OCI-LY1 (cell line): ENCODE results near the gene POLR3E.

Experiments
- H2AFZ ChIP-seq: fragments of 200-600 bp; sonication (generic), shearing (Covaris generic); 2 replicates; pipeline ENCODE4 v1.6.0; 2014; ENCODE audit warnings: antibody characterized with exemption, mild to moderate bottlenecking, low read length
- H3F3A ChIP-seq: fragments of 200-600 bp; sonication (generic), shearing (Covaris generic); 2 replicates; pipeline ENCODE4 v1.6.0; 2014; ENCODE audit warnings: mild to moderate bottlenecking, antibody characterized with exemption, low read length, moderate library complexity; ENCODE audit not compliant: insufficient read depth
- H3K27ac ChIP-seq: fragments of 200-600 bp; sonication (generic); 2 replicates; pipeline ENCODE4 v1.5.1; 2014; ENCODE audit warnings: low read length, mixed run types, mild to moderate bottlenecking, low read depth; ENCODE audit not compliant: poor library complexity, severe bottlenecking
- H3K27me3 ChIP-seq: fragments of 200-600 bp; sonication (generic); 2 replicates; pipeline ENCODE4 v1.6.0; 2014; ENCODE audit warnings: antibody characterized with exemption, mild to moderate bottlenecking, low read length, moderate library complexity; ENCODE audit not compliant: insufficient read depth
- H3K36me3 ChIP-seq: fragments of 200-600 bp; sonication (generic); 2 replicates; pipeline ENCODE4 v1.6.1; 2014; ENCODE audit warnings: mild to moderate bottlenecking, antibody characterized with exemption, low read length, moderate library complexity, mixed read lengths; ENCODE audit not compliant: insufficient read depth
- H3K4me1 ChIP-seq: fragments of 200-600 bp; sonication (generic); 2 replicates; pipeline ENCODE4 v1.5.1; 2014; ENCODE audit warnings: mild to moderate bottlenecking, low read length, moderate library complexity; ENCODE audit not compliant: insufficient read depth, severe bottlenecking
- H3K4me2 ChIP-seq: fragments of 200-600 bp; sonication (generic), shearing (Covaris generic); 2 replicates; pipeline ENCODE4 v1.6.1; 2014; ENCODE audit warnings: low read length
- H3K4me3 ChIP-seq: fragments of 200-600 bp; sonication (generic); 2 replicates; pipeline ENCODE4 v1.5.1; 2014; ENCODE audit warnings: low read length, low read depth, mild to moderate bottlenecking, mixed read lengths; ENCODE audit not compliant: poor library complexity, severe bottlenecking
- H3K79me2 ChIP-seq: fragments of 200-600 bp; shearing (Covaris generic); 2 replicates; pipeline ENCODE4 v1.6.1; 2016; ENCODE audit warnings: mixed run types, low read length, mixed read lengths; ENCODE audit not compliant: insufficient read depth
- H3K9ac ChIP-seq: fragments of 200-600 bp; sonication (generic), shearing (Covaris generic); 2 replicates; pipeline ENCODE4 v1.6.1; 2014; ENCODE audit warnings: mild to moderate bottlenecking, low read length, mixed read lengths
- H3K9me2 ChIP-seq: fragments of 200-600 bp; sonication (generic), shearing (Covaris generic); 2 replicates; pipeline ENCODE4 v1.6.1; 2014; ENCODE audit warnings: low read depth, mild to moderate bottlenecking, low read length, mixed read lengths
- H3K9me3 ChIP-seq: fragments of 200-600 bp; shearing (Covaris generic); 2 replicates; pipeline ENCODE4 v1.6.1; 2014; ENCODE audit warnings: low read length, mixed read lengths
- H4K20me1 ChIP-seq: fragments of 200-600 bp; sonication (generic), shearing (Covaris generic); 2 replicates; pipeline ENCODE4 v1.6.0; 2016; ENCODE audit warnings: mild to moderate bottlenecking, low read length; ENCODE audit not compliant: insufficient read depth
- EZH2 ChIP-seq: fragments of 200-600 bp; sonication (generic), shearing (Covaris generic); IDR thresholded peaks from 2 replicates; pipeline ENCODE4 v1.8.0; 2017; ENCODE audit warnings: borderline replicate concordance, mixed run types, mild to moderate bottlenecking, antibody characterized with exemption, low read length, moderate library complexity, mixed read lengths
- TF ChIP-seq, protein P1 (sequence below): fragments of 200-600 bp; sonication (generic), shearing (Covaris generic); IDR thresholded peaks from 2 replicates; pipeline ENCODE4 v1.5.1; 2017; ENCODE audit warnings: mild to moderate bottlenecking, antibody characterized with exemption, low read length, moderate library complexity, mixed read lengths

The POLR3E gene

DNA sequence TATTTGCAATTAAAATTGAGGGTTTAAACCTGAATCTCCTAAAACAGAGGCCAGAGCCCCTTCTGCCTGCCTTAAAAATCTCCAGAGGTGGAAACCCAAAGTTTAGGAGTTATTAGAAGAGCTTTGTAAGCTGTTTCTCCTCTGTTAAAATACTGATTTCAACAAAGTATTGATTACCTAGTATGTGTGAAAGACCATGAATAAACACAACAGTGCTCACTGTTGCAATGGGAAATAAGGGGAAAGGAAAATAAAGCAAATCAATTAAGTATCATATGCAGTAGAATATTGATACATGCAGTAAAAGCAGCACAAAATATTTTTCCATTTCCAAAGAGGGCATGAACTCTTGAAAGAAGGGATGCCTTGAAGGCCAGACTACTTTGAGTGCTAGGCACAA, 62.5 kb downstream of the POLR3E start:
- Histone ChIP-seq H3K4me2 (no peak overlapping the region), H4K20me1 (no peaks in the 10 kb centered on the region), H3K79me2 (0 out of 2 replicates have a peak, but pooled peaks cover 4% of the 10 kb centered on the region), H3K36me3 (peaks cover 55% of the 10 kb centered on the region), H2AFZ (no peak overlapping the region), H3K27me3 (no peaks in the 10 kb centered on the region), H3K4me1 (peaks cover 22% of the 10 kb centered on the region), H3K9me2 (no peaks in the 10 kb centered on the region), H3K9me3 (no peaks in the 10 kb centered on the region), H3F3A (no peaks in the 10 kb centered on the region), H3K27ac (no peak overlapping the region), H3K9ac (no peak overlapping the region), H3K4me3 (no peak overlapping the region)
- TF ChIP-seq, protein P1, sequence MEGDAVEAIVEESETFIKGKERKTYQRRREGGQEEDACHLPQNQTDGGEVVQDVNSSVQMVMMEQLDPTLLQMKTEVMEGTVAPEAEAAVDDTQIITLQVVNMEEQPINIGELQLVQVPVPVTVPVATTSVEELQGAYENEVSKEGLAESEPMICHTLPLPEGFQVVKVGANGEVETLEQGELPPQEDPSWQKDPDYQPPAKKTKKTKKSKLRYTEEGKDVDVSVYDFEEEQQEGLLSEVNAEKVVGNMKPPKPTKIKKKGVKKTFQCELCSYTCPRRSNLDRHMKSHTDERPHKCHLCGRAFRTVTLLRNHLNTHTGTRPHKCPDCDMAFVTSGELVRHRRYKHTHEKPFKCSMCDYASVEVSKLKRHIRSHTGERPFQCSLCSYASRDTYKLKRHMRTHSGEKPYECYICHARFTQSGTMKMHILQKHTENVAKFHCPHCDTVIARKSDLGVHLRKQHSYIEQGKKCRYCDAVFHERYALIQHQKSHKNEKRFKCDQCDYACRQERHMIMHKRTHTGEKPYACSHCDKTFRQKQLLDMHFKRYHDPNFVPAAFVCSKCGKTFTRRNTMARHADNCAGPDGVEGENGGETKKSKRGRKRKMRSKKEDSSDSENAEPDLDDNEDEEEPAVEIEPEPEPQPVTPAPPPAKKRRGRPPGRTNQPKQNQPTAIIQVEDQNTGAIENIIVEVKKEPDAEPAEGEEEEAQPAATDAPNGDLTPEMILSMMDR = no peak
- TF ChIP-seq EZH2 = no peak

- no peak overlapping the region for H2AFZ ChIP-seq
- TF ChIP-seq EZH2 = no peak
- TF ChIP-seq, protein P1 = no peak
- H3K4me2 ChIP-seq = no peak overlapping the region
- peaks cover 11% of the 10 kb centered on the region for H3K79me2 ChIP-seq
- no peaks in the 10 kb centered on the region for H3K9me2 ChIP-seq
- no peaks in the 10 kb centered on the region for H3F3A ChIP-seq
- H3K4me1 ChIP-seq = peaks cover 22% of the 10 kb centered on the region
- H3K27ac ChIP-seq = no peak overlapping the region
- H3K4me3 ChIP-seq = no peak overlapping the region
- no peaks in the 10 kb centered on the region for H4K20me1 ChIP-seq
- peaks cover 62% of the 10 kb centered on the region for H3K36me3 ChIP-seq
- no peak overlapping the region for H3K9ac ChIP-seq
- H3K9me3 ChIP-seq = no peaks in the 10 kb centered on the region
- H3K27me3 ChIP-seq = no peaks in the 10 kb centered on the region
Observed at GRCh38 chr16:22360963-22361659, 63.9 kb downstream of the POLR3E start.

DNA sequence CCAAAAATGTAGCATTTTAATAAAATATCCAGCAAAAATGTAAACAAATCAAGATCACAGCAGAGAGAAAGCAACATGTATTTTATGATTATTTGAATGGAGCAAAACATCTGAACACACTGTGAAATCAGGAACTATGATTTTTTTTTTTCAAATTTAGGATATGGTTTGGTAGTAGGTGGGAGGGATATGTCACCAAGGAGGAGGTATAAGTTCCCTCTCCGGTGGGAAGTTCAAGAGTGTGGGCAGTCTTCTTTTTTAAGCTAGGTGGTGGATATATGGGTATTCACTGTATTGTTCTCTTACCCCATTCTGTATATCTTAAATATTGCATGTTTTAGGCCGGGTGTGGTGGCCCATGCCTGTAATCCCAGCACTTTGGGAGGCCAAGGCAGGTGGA, 67.0 kb downstream of the POLR3E start:
- Histone ChIP-seq H3K9ac (no peak overlapping the region), H3K4me1 (peaks cover 12% of the 10 kb centered on the region), H3K4me2 (no peak overlapping the region), H3F3A (no peaks in the 10 kb centered on the region), H3K9me3 (no peaks in the 10 kb centered on the region), H3K27me3 (no peaks in the 10 kb centered on the region), H3K4me3 (no peak overlapping the region), H3K27ac (no peak overlapping the region), H3K79me2 (peaks cover 42% of the 10 kb centered on the region), H3K9me2 (no peaks in the 10 kb centered on the region), H3K36me3 (peaks cover 68% of the 10 kb centered on the region), H4K20me1 (no peaks in the 10 kb centered on the region), H2AFZ (no peak overlapping the region)
- no peak for TF ChIP-seq EZH2
- TF ChIP-seq, protein P1 = no peak
